UCSD-AML1 (cell line): ENCODE data around the gene FTSJ3.

Source experiments
- DNase-seq: peaks from one replicate; lab custom pipeline; 2025; ENCODE audit not compliant: unreplicated experiment; lab: John Stamatoyannopoulos, UW

Gene FTSJ3

DNA sequence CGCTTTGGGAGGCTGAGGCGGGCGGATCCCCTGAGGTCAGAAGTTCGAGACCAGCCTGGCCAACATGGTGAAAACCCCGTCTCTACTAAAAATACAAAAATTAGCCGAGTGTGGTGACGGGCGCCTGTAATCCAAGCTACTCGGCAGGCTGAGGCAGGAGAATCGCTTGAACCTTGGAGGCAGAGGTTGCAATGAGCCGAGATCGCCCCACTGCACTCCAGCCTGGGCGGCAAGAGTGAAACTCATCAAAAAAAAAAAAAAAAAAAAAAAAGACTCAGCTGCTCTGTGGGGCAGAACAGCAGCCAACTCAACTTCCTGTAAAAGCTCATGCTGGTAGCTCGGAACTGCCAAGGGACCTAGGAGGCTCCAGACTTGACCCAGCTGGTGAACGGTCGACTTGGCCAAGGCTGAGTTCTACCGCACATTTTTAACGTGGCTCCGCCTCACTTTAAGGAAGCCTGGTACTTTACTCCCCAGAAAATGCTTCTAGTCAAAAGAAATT lies 16.0 kb upstream of the FTSJ3 start:
- DNase-seq = peak; percentile 52

DNA sequence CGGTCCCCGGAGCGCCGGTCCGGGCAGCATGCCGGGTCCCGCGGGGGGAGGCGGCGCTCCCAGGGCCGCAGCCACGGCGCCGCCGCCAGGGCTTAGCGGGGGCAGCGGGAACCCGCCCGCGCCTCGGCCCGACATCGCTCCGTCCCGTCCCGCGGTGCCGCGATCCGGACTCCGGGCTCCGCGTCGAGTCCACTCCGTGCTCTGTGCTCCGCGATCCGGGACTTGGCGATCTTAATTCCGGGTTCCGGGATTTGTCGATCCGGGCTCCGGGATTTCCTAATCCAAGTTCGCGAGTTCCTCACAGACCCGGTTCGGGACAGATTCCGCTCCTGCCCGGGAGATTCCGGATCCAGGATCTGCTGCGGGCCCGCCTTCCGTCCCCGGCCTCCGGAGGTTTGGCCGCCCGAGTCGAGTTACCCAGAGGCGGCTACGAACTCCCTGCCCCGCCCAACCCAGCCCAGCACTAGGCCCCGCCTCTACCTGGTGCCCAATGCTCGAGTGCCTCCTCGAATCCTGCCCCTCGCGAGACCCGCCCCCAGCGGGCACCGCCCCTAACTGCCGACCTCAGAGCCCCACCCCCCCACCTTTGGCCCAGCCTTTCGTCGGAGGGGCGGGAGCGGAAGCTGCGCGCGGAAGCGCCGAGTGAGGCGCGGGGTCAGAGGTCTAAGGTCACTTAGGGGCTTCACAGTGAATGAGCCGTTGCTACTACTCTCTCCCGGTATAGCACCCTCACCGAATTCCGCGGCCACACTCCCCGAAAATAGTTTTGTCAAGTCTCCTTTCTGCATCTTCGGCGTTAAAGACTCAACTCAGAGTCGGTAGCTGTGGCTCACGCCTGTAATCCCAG lies 15.3 kb upstream of the FTSJ3 start, which contains the start of gene SMARCD2:
Gene SMARCD2, minus strand, starts transcription at position 146 of the 847 bp plus-strand sequence. Its CDS starts 11 bp downstream, at position 135.
- DNase-seq = peak; percentile 100

DNA sequence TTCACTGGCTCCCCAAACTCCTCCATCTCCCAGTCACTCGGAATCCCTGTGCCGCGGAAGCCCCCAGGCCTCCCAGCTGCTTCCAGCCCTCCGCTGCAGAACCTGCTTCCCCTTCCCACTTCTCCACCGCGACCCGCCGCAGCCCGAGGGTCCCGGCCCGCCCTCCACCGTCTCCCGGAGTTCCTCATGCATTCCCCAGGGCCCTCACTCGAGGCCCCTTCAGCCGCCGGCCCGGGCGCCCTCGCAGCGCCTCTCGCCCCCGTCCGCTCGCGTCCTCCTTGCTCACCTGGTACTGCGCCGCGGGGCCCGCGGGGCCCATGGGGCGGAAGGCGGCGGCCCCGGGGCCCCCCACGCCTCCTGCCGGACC lies 14.7 kb upstream of the FTSJ3 start:
- DNase-seq = peak; percentile 59

GRCh38 chr17:63841350-63842172 lies 14.1 kb upstream of the FTSJ3 start:
- DNase-seq = peak; percentile 56

DNA sequence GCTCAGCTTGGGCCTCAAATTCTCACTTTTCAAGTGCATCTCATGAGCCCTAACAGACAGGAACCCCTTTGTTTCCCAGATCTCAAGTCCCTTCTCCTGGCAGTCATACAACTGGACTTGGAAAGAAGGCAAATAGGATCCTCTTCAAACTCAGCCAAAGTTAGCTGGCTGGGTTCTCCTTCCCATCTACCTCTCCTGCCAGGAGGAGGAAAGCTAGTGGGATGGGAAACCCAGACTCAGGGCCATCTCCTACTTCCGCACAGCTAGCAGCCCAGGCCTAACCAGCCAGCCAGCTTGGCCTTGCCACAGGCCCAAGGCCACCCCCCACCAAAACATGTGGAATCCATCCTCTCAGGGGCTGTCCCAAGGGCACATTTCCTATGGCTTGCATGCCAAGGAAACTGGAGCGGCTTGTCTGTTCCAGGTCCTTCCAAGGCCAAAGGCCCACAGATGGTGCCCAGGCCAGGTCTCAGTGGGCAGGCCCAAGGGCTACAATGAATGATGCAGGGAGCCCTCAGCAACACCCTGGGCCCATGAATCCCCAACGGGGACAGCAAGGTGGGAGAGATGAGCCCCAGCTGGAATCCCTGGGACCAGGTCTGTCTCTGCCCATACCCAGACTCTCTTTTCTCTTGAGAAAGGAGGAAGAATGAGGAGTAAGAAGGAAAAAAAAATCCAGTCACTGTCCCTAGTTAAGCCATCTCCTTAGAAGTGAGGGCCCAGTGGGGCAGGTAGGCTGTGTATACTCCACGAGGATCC lies 13.3 kb upstream of the FTSJ3 start:
- no peak for DNase-seq

DNA sequence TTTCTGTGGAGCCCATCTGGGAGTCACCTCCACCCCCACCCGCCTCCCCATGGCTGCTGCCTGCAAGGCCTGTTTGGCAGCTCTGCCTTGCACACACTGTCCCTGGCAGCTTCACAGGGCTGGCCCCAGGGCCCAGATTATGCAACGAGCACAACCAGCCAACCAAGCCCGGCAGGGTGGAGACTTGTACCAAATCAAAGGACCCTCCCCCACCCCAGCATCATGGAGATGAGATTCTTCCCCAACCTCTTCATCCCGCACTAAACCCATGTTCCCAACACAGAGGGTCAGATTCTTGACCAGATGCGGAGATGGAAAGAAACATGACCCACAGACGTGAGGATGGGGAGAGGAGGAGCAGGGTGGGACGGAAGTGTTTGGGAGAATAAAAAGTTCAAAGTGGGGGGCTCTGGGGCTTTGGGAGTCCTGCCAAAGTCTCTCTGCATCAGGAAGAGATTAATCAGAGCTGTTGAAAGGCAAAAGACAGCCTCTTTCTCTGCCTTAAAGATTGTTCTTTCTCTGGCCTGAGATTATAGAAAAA lies 11.2 kb upstream of the FTSJ3 start:
- no peak for DNase-seq

DNA sequence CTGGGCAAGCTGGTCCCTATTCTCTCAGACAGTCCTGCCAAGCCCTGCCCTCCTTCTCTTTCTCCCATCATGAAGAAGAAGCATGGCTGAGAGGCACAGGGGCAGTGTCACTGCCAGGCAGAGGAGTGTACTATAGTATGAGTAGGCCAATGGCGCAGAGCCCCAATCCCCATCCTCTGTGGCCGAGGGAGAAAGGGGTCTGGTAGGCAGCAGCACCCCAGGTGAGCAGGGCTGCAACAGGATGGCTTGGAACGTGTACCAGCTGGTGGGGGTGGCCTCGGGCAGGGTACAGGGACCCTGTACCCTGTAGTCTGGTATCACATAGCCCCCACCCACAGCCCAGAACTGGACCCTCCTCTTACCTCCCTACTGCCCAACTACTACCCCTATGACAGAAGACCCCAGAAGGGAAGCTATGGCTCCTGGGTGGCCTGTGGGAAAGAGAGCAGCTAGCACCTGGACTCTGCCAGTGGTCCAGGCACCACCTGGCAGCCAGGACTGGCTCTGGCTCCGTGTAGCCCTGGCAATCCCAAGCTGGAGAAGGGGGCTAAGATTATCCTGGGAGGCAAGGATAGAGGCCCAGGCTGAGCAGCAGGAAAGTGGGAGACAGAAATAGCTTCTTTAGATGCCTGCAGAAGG lies 10.6 kb upstream of the FTSJ3 start:
- no peak for DNase-seq

DNA sequence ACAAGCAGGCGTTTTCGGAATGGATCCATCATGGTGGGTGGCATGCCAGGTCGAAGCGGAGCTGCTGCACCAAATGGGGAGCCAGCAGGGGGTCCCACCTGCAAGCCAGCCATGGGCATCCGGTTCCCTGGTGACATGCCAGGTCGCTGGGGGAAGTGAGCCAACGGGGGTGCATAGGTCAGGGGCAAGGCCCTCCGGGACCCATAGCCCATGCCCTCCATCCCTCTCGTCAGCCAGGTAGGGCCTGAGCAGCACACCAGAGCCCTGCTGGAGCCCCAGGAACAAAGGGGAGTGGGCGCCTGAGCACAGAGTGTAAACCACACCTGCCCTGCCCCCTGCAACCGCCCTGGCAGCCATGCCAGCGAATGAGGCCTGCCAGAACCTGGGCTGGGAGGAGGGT lies 10.0 kb upstream of the FTSJ3 start:
- no peak for DNase-seq

DNA sequence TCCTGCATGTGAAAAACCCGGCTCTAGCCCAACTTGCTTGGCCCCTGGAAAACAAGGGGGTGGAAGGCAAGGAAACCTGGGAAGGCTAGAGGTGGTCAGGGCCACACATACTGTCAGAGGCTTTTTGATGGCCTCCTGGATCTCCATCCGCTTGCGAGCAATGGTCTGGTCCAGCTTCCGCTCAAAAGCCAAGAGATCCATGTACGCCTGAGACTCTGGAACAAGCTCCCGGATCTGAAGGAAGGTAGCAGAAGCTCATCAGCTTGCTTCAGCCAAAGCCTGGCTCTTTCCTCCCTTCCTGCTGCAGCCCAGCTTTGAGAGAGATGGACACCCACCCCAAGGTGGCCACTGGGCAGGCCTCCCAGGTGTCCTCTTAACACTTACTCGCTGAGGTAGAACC lies 9.3 kb upstream of the FTSJ3 start:
- no peak for DNase-seq

- no peak for DNase-seq
These were observed 7.8 kb upstream of the FTSJ3 start for GRCh38 chr17:63835167-63835720.

GRCh38 chr17:63834431-63835166 lies 7.1 kb upstream of the FTSJ3 start:
- DNase-seq = peak; percentile 72

- DNase-seq = no peak
These were observed 6.4 kb upstream of the FTSJ3 start for GRCh38 chr17:63833741-63834373.

- no peak for DNase-seq
These were observed 5.7 kb upstream of the FTSJ3 start for GRCh38 chr17:63833026-63833740.

DNA sequence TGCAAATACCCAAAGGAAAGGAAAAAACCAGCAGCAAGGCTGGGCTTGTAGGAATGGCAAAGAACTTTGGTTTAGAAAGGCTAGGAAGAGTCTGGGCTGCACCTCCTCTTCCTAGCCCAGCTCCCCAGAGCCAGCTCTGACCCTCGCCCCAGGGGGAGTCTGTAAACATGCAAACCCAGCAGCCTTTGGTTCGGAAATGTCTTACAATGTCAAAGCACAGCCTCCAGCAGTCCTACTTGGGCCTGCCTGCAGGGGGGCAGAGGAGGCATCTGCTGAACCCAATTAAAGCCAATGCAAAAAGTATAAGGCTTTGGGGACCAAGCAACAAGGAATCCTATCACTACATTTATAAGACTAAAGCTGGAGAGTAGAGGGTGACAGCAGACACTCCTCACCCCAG lies 5.0 kb upstream of the FTSJ3 start:
- DNase-seq = no peak

- DNase-seq = no peak
These were observed 4.6 kb upstream of the FTSJ3 start for GRCh38 chr17:63832014-63832413.

- no peak for DNase-seq
These were observed 4.0 kb upstream of the FTSJ3 start for GRCh38 chr17:63831505-63831904.

DNA sequence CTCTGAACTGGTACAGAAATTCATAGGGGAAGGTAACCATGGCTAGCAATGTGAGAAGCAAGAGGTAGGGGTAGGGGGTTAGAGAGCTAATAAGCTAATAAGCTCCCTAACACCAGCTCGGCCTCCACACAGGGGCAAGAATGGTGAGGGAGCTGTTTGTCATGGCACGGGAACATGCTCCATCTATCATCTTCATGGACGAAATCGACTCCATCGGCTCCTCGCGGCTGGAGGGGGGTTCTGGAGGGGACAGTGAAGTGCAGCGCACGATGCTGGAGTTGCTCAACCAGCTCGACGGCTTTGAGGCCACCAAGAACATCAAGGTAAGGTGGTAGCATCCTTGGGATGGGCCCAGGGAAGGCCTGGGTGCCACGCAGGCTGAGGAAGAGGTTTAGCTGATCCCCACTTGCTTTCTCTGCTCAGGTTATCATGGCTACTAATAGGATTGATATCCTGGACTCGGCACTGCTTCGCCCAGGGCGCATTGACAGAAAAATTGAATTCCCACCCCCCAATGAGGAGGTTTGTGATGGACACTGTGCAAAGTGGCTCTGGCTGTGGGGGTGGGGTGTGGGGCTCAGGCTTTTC lies 3.5 kb upstream of the FTSJ3 start:
- DNase-seq = no peak

DNA sequence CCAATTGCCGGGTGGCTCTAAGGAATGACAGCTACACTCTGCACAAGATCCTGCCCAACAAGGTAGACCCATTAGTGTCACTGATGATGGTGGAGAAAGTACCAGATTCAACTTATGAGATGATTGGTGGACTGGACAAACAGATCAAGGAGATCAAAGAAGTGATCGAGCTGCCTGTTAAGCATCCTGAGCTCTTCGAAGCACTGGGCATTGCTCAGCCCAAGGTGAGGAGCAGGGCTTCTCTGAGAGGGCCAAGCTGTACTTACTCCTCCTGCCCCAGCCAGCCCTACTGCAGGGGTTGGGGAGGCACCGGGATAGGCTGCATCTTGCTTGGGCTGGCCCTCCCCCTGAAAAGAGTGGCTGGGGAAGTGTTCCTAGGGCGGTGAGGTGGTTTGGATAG lies 2.8 kb upstream of the FTSJ3 start:
- no peak for DNase-seq
